Spinal cord (tissue), 10 donors: Measurements from ENCODE around the gene ZFP90. TPM values are rescaled to one million over a fixed set of nuclear protein-coding genes. Genes with fewer than 3 reads are reported as not detected.
A peak's percentile ranks its signal among the peaks of the same experiment; 100 is the strongest.
"Not testable (repeated sequence)": the region's sequence is repeated elsewhere in the genome, so short reads cannot be mapped to it uniquely, and the experiment has no call there.

ENCODE experiments used
- DNase-seq, 6 donors: peaks; one replicate each; pipeline versions ENCODE4 v3.0.0 to v3.0.0-alpha.2; 2013 to 2015; ENCODE audit warnings: low spot score in 6 of 6, low read depth in 4 of 6
- H3K27ac ChIP-seq: one replicate; pipeline ENCODE4 v1.5.1; 2013; ENCODE audit warnings: low read depth, low read length, control low read depth
- H3K27me3 ChIP-seq: one replicate; pipeline ENCODE4 v1.6.1; 2013; ENCODE audit warnings: low read length; ENCODE audit not compliant: control insufficient read depth, insufficient read depth
- H3K36me3 ChIP-seq: one replicate; pipeline ENCODE4 v1.6.1; 2013; ENCODE audit warnings: low read length; ENCODE audit not compliant: control insufficient read depth, insufficient read depth
- H3K4me1 ChIP-seq: one replicate; pipeline ENCODE4 v1.6.1; 2013; ENCODE audit warnings: low read length; ENCODE audit not compliant: control insufficient read depth, insufficient read depth
- H3K4me3 ChIP-seq: one replicate; pipeline ENCODE4 v1.5.1; 2013; ENCODE audit warnings: low read depth, low read length, control low read depth
- H3K9me3 ChIP-seq: one replicate; pipeline ENCODE4 v1.6.1; 2013; ENCODE audit warnings: low read length; ENCODE audit not compliant: control insufficient read depth, insufficient read depth
- WGBS: methylation state at CpG from one replicate; pipeline ENCODE4 v1.1.5; 2013; ENCODE audit warnings: missing lambda C conversion rate; ENCODE audit not compliant: insufficient coverage; 5-methylcytosine and 5-hydroxymethylcytosine counted together
- long read RNA-seq, 4 donors: transcript quantifications; one replicate each; lab custom pipeline, GENCODE V29; 2026
- polyA plus RNA-seq, 2 donors: library from polyadenylated mRNA; unstranded; fragments of 120-200 nt; gene quantifications; one replicate each; pipeline ENCODE4 v1.2.1, GENCODE V29; 2013; ENCODE audit not compliant: insufficient read length in 2 of 2
- total RNA-seq, 2 donors: library from RNA; depleted of rRNA in 1 of 2; stranded (reverse); fragments of 120-200 nt in 1 of 2; fragments of >200 nt in 1 of 2; gene quantifications; one replicate each; pipeline versions ENCODE4 v1.2.3 to v1.2.4, GENCODE V29; 2013 to 2014
- donor health status: healthy.

Gene ZFP90
- total RNA-seq (10 to 100 TPM; 62.6 to 65.6 TPM), polyA plus RNA-seq (10 to 100 TPM; 43.1 to 54.5 TPM)
- long read RNA-seq, donor 1, full-length matches to known transcripts: 32 of 32 reads
- long read RNA-seq, donor 1, partial matches to known transcripts: 0 of 32 reads
- long read RNA-seq, donor 1, other reads (novel, unspliced or antisense): 0 of 32 reads
- long read RNA-seq, donor 2, full-length matches to known transcripts: 10 of 10 reads
- long read RNA-seq, donor 2, partial matches to known transcripts: 0 of 10 reads
- long read RNA-seq, donor 2, other reads (novel, unspliced or antisense): 0 of 10 reads
- long read RNA-seq, donor 3, full-length matches to known transcripts: 21 of 21 reads
- long read RNA-seq, donor 3, partial matches to known transcripts: 0 of 21 reads
- long read RNA-seq, donor 3, other reads (novel, unspliced or antisense): 0 of 21 reads
- long read RNA-seq, donor 4, full-length matches to known transcripts: 32 of 32 reads
- long read RNA-seq, donor 4, partial matches to known transcripts: 0 of 32 reads
- long read RNA-seq, donor 4, other reads (novel, unspliced or antisense): 0 of 32 reads

- Histone ChIP-seq H3K27ac (peak within 1 kb of the TSS; percentile 64), H3K27me3 (no peaks in the 10 kb centered on the region), H3K4me1 (peaks cover 17% of the 10 kb centered on the region), H3K9me3 (no peaks in the 10 kb centered on the region), H3K36me3 (peaks cover 23% of the 10 kb centered on the region), H3K4me3 (peak within 1 kb of the TSS; percentile 92)
- WGBS: 2% methylated on average over 62 of the region's 71 CpGs
- DNase-seq: peak in 5 of 6 donors; percentile 84 to 97 (median 88)
These were observed at the start of gene ZFP90 for GRCh38 chr16:68538880-68539701. ZFP90 (plus strand) TSS chr16:68539291; CDS start chr16:68539793, 502 bp downstream.

- WGBS: no CpG with 5 or more reads among the region's 1 CpG
- H3K4me3 ChIP-seq: no peak overlapping the region
- H3K4me1 ChIP-seq: peaks cover 7% of the 10 kb centered on the region
- no peaks in the 10 kb centered on the region for H3K36me3 ChIP-seq
- no peaks in the 10 kb centered on the region for H3K9me3 ChIP-seq
- no peaks in the 10 kb centered on the region for H3K27me3 ChIP-seq
- DNase-seq: no peak
- no peak overlapping the region for H3K27ac ChIP-seq
These were observed 48.7 kb upstream of the ZFP90 start for GRCh38 chr16:68490358-68490757.

- Histone ChIP-seq H3K27me3 (no peaks in the 10 kb centered on the region), H3K27ac (no peak overlapping the region), H3K4me3 (no peak overlapping the region), H3K36me3 (no peaks in the 10 kb centered on the region), H3K4me1 (peaks cover 7% of the 10 kb centered on the region), H3K9me3 (no peaks in the 10 kb centered on the region)
- 56% methylated on average over 8 of the region's 13 CpGs for WGBS
- no peak for DNase-seq
These were observed 48.1 kb upstream of the ZFP90 start for GRCh38 chr16:68490829-68491575.

GRCh38 chr16:68491576-68491950 is 47.5 kb upstream of the ZFP90 start:
- no peaks in the 10 kb centered on the region for H3K9me3 ChIP-seq
- WGBS: 85% methylated on average over 14 of the region's 14 CpGs
- H3K27me3 ChIP-seq: no peaks in the 10 kb centered on the region
- H3K4me3 ChIP-seq: no peak overlapping the region
- H3K4me1 ChIP-seq: peaks cover 7% of the 10 kb centered on the region
- DNase-seq: no peak
- no peak overlapping the region for H3K27ac ChIP-seq
- no peaks in the 10 kb centered on the region for H3K36me3 ChIP-seq

GRCh38 chr16:68492151-68492542 is 46.9 kb upstream of the ZFP90 start:
- 84% methylated on average over 11 of the region's 11 CpGs for WGBS
- no peak for DNase-seq
- Histone ChIP-seq H3K4me3 (no peak overlapping the region), H3K9me3 (no peaks in the 10 kb centered on the region), H3K4me1 (peaks cover 7% of the 10 kb centered on the region), H3K27ac (no peak overlapping the region), H3K27me3 (no peaks in the 10 kb centered on the region), H3K36me3 (no peaks in the 10 kb centered on the region)

GRCh38 chr16:68492543-68493411 is 46.3 kb upstream of the ZFP90 start:
- no peaks in the 10 kb centered on the region for H3K27me3 ChIP-seq
- no peak overlapping the region for H3K27ac ChIP-seq
- no peaks in the 10 kb centered on the region for H3K9me3 ChIP-seq
- no peak for DNase-seq
- H3K36me3 ChIP-seq: no peaks in the 10 kb centered on the region
- H3K4me1 ChIP-seq: peaks cover 8% of the 10 kb centered on the region
- no peak overlapping the region for H3K4me3 ChIP-seq
- WGBS: 72% methylated on average over 6 of the region's 6 CpGs

GRCh38 chr16:68493412-68494070 is 45.5 kb upstream of the ZFP90 start:
- Histone ChIP-seq H3K27ac (no peak overlapping the region), H3K4me3 (no peak overlapping the region), H3K36me3 (no peaks in the 10 kb centered on the region), H3K27me3 (no peaks in the 10 kb centered on the region), H3K4me1 (peaks cover 8% of the 10 kb centered on the region), H3K9me3 (no peaks in the 10 kb centered on the region)
- DNase-seq: no peak
- 81% methylated on average over 5 of the region's 5 CpGs for WGBS

GRCh38 chr16:68494261-68494660 is 44.8 kb upstream of the ZFP90 start:
- H3K4me1 ChIP-seq: peaks cover 12% of the 10 kb centered on the region
- not testable (repeated sequence) for H3K9me3 ChIP-seq, H3K4me3 ChIP-seq, DNase-seq, H3K27ac ChIP-seq, H3K36me3 ChIP-seq, H3K27me3 ChIP-seq
- no CpG with 5 or more reads among the region's 5 CpGs for WGBS
